ENCODE data around the gene VAV3. TPM values are rescaled to one million over a fixed set of nuclear protein-coding genes. Genes with fewer than 3 reads are reported as not detected.

Gene VAV3
- total RNA-seq: 100 to 1,000 TPM; 117 to 239 (median 135) TPM

GRCh38 chr1:107965110-107965991, at the start of gene VAV3:
Gene VAV3, minus strand, starts transcription at chr1:107965180. Its CDS starts 311 bp downstream, at chr1:107964869.
- H3K27ac ChIP-seq: peak within 1 kb of the TSS; percentile 73
- H3K4me1 ChIP-seq: peaks cover 26% of the 10 kb centered on the region
- H3K9me3 ChIP-seq: no peaks in the 10 kb centered on the region
- WGBS: 2% methylated on average over 44 of the region's 73 CpGs
- peak; percentile 83 to 85 for DNase-seq (ENCODE audit: low spot score in 2 of 2)
- H3K27me3 ChIP-seq: no peaks in the 10 kb centered on the region
- no peaks in the 10 kb centered on the region for H3K36me3 ChIP-seq
- peak within 1 kb of the TSS; percentile 72 for H3K4me3 ChIP-seq
- TF ChIP-seq CTCF (IDR thresholded peaks at IDR 0.05): no peak
- TF ChIP-seq EP300 (IDR thresholded peaks at IDR 0.05): no peak
- TF ChIP-seq POLR2AphosphoS5 (IDR thresholded peaks at IDR 0.05): no peak
- no peak for TF ChIP-seq POLR2A (IDR thresholded peaks at IDR 0.05)

GRCh38 chr1:108012553-108012952, 47.6 kb upstream of the VAV3 start:
- Histone ChIP-seq H3K4me1 (peaks cover 3% of the 10 kb centered on the region), H3K27ac (no peak overlapping the region), H3K9me3 (no peaks in the 10 kb centered on the region), H3K27me3 (no peaks in the 10 kb centered on the region), H3K36me3 (no peaks in the 10 kb centered on the region), H3K4me3 (no peak overlapping the region)
- TF ChIP-seq CTCF (IDR thresholded peaks at IDR 0.05) (no peak), POLR2A (IDR thresholded peaks at IDR 0.05) (no peak), POLR2AphosphoS5 (IDR thresholded peaks at IDR 0.05) (no peak), EP300 (IDR thresholded peaks at IDR 0.05) (no peak)
- no peak for DNase-seq (ENCODE audit: low spot score in 2 of 2)

GRCh38 chr1:108011295-108011694, 46.3 kb upstream of the VAV3 start:
- no peak for DNase-seq (ENCODE audit: low spot score in 2 of 2)
- no peaks in the 10 kb centered on the region for H3K36me3 ChIP-seq
- H3K4me3 ChIP-seq: no peak overlapping the region
- H3K27me3 ChIP-seq: no peaks in the 10 kb centered on the region
- 94% methylated on average over 6 of the region's 6 CpGs for WGBS
- TF ChIP-seq POLR2AphosphoS5 (IDR thresholded peaks at IDR 0.05) (no peak), POLR2A (IDR thresholded peaks at IDR 0.05) (no peak), EP300 (IDR thresholded peaks at IDR 0.05) (no peak), CTCF (IDR thresholded peaks at IDR 0.05) (no peak)
- H3K27ac ChIP-seq: no peak overlapping the region
- no peaks in the 10 kb centered on the region for H3K9me3 ChIP-seq
- H3K4me1 ChIP-seq: peaks cover 5% of the 10 kb centered on the region

- H3K4me3 ChIP-seq: no peak overlapping the region
- no peak for DNase-seq (ENCODE audit: low spot score in 2 of 2)
- peaks cover 5% of the 10 kb centered on the region for H3K4me1 ChIP-seq
- TF ChIP-seq EP300 (IDR thresholded peaks at IDR 0.05): no peak
- TF ChIP-seq POLR2AphosphoS5 (IDR thresholded peaks at IDR 0.05): no peak
- TF ChIP-seq POLR2A (IDR thresholded peaks at IDR 0.05): no peak
- no peak for TF ChIP-seq CTCF (IDR thresholded peaks at IDR 0.05)
- H3K27me3 ChIP-seq: no peaks in the 10 kb centered on the region
- no peak overlapping the region for H3K27ac ChIP-seq
- no peaks in the 10 kb centered on the region for H3K9me3 ChIP-seq
- no peaks in the 10 kb centered on the region for H3K36me3 ChIP-seq
- WGBS: 80% methylated on average over 4 of the region's 4 CpGs
Measured at GRCh38 chr1:108010581-108010980, 45.6 kb upstream of the VAV3 start.

GRCh38 chr1:108009603-108010195, 44.7 kb upstream of the VAV3 start:
- Histone ChIP-seq H3K27me3 (no peaks in the 10 kb centered on the region), H3K4me3 (no peak overlapping the region), H3K36me3 (no peaks in the 10 kb centered on the region), H3K4me1 (peaks cover 5% of the 10 kb centered on the region), H3K27ac (no peak overlapping the region), H3K9me3 (no peaks in the 10 kb centered on the region)
- DNase-seq (ENCODE audit: low spot score in 2 of 2): no peak
- TF ChIP-seq POLR2A (IDR thresholded peaks at IDR 0.05): no peak
- no peak for TF ChIP-seq EP300 (IDR thresholded peaks at IDR 0.05)
